ENCODE measurements around the gene QDPR.
A peak's percentile ranks its signal among the peaks of the same experiment; 100 is the strongest.

Gene QDPR

DNA sequence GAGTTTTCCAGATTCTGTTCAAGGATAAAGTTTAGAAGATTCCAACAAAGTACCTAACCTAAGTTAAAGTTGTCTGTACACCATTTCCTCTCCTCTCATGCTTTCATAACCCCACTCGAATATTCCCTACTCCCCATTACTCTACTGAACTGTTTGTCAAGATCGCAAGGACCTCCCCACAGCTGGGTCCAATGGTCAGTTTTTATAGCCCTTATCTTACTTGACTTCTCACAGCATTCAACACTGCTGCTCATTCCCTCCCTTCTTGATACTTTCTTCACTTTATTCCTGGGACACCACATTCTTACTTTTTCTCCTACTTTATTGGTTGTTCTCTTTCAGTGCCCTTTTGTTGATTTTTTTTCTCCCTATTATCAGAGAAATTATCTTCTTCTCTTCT is 30.9 kb downstream of the QDPR start:
- TF ChIP-seq CTCF (IDR thresholded peaks at IDR 0.05): no peak

DNA sequence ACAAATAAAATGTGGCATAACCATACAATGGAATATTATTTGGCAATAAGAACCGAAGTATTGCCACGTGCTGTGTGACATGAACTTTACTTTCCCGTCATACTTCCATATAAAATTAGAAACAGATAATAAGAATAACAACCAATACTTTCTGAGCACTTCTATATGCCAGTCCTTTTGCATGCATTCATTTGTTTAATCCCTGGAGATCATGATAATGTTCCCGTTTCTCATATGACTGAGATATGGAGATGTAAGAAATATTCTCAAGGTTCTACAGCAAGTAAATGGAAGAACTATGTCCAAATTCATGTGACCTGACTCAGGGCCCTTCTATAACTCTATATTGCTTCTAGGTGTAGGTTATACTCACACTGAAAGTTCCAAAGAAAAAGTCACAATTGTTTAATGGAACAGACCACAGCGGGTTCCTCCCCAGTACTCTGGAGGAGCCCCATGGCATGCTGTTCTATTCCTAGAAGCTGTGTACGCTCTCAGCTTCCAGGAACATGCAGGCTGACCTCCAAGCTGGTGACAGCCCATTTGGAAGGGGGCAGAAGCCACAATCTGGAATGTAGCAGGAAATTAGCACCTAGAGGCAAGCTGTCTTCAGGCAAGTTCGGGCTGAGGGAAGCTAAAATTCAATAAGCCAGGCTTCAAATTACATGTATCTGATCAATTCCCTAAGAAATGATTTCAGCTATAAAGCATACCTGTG is 31.5 kb downstream of the QDPR start:
- TF ChIP-seq CTCF (IDR thresholded peaks at IDR 0.05): no peak

GRCh38 chr4:17477774-17478472 is 34.0 kb downstream of the QDPR start:
- TF ChIP-seq CTCF (IDR thresholded peaks at IDR 0.05): no peak

- TF ChIP-seq CTCF (IDR thresholded peaks at IDR 0.05): no peak
Observed at GRCh38 chr4:17476853-17477252, 35.0 kb downstream of the QDPR start.

DNA sequence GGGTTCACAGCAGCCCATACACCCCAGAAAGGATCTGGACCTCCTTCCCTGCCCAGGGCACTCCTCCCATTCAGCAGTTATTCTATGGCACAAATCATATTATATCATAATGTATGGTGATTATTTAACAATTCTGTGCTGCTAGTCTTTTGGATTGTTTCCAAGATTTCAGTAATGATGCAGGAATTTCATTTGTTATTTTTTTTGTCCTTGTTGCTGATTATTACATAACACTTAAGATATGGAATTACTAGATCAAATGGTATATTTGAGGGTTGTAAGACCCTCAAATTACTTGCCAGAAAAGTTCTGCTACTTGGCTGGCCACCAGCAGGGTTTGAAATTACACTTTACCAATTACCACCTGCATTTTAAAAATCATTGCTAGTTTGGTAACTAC is 36.4 kb downstream of the QDPR start:
- no peak for TF ChIP-seq CTCF (IDR thresholded peaks at IDR 0.05)

- no peak for TF ChIP-seq CTCF (IDR thresholded peaks at IDR 0.05)
Observed at GRCh38 chr4:17469931-17470674, 41.8 kb downstream of the QDPR start.

DNA sequence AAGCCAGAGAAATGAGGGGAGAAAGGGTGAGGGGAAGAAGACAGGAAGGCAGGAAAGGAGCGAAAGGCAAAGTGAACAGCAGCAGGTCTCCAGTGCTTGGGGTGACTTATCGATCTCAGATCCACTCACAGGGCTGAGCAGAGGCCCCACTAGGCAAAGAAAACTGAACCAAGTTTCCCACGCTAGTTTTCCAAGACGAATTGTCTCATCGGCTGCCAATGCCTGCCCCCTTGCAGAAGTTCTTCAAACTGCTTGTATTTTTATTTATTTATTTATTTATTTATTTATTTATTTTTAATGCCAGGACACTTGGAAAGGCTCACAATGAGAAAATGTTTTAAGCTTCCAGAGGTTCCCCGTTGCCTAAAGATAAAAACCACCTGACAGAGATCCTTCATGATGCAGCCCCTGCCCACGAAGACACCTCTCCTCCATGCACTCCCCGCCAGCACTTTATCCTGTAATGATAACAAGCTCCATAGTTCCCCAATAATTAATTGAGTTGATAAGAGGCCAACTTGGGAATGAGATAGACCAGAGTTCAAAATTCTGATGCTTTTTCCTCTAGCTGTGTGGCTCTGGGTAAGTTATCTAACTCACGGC is 43.2 kb downstream of the QDPR start:
- TF ChIP-seq CTCF (IDR thresholded peaks at IDR 0.05): peak; percentile 33; the same call in 1 of the 2 replicates
